Measurements from ENCODE around the gene C1QTNF9.

Gene C1QTNF9

GRCh38 chr13:24280720-24281119 lies 28.7 kb upstream of the C1QTNF9 start:
- H3K4me3 ChIP-seq (ENCODE audit: low read depth, low read length): no peak overlapping the region
- TF ChIP-seq CTCF (IDR thresholded peaks at IDR 0.05; ENCODE audit: low read depth, low read length): no peak
- in situ Hi-C loops (cut with HindIII; ENCODE audit: low sequenced_read_pairs): no loop called here
- no peak for DNase-seq (ENCODE audit: low read depth, low spot score)

- no peak for DNase-seq (ENCODE audit: low read depth, low spot score)
- no peak overlapping the region for H3K4me3 ChIP-seq (ENCODE audit: low read depth, low read length)
- no peak for TF ChIP-seq CTCF (IDR thresholded peaks at IDR 0.05; ENCODE audit: low read depth, low read length)
- in situ Hi-C loops (cut with HindIII; ENCODE audit: low sequenced_read_pairs): no loop called here
Observed at GRCh38 chr13:24281188-24282008, 28.0 kb upstream of the C1QTNF9 start.

- in situ Hi-C loops (cut with HindIII; ENCODE audit: low sequenced_read_pairs): no loop called here
- no peak for DNase-seq (ENCODE audit: low read depth, low spot score)
- no peak for TF ChIP-seq CTCF (IDR thresholded peaks at IDR 0.05; ENCODE audit: low read depth, low read length)
- H3K4me3 ChIP-seq (ENCODE audit: low read depth, low read length): no peak overlapping the region
Observed at GRCh38 chr13:24282256-24282655, 27.1 kb upstream of the C1QTNF9 start.

- no peak overlapping the region for H3K4me3 ChIP-seq (ENCODE audit: low read depth, low read length)
- in situ Hi-C loops (cut with HindIII; ENCODE audit: low sequenced_read_pairs): no loop called here
- no peak for TF ChIP-seq CTCF (IDR thresholded peaks at IDR 0.05; ENCODE audit: low read depth, low read length)
- DNase-seq (ENCODE audit: low read depth, low spot score): no peak
Observed at GRCh38 chr13:24284889-24285565, 24.4 kb upstream of the C1QTNF9 start.

GRCh38 chr13:24286624-24287023 lies 22.8 kb upstream of the C1QTNF9 start:
- no peak for TF ChIP-seq CTCF (IDR thresholded peaks at IDR 0.05; ENCODE audit: low read depth, low read length)
- no peak for DNase-seq (ENCODE audit: low read depth, low spot score)
- in situ Hi-C loops (cut with HindIII; ENCODE audit: low sequenced_read_pairs): no loop called here
- no peak overlapping the region for H3K4me3 ChIP-seq (ENCODE audit: low read depth, low read length)

- no peak for DNase-seq (ENCODE audit: low read depth, low spot score)
- in situ Hi-C loops (cut with HindIII; ENCODE audit: low sequenced_read_pairs): no loop called here
- no peak for TF ChIP-seq CTCF (IDR thresholded peaks at IDR 0.05; ENCODE audit: low read depth, low read length)
- no peak overlapping the region for H3K4me3 ChIP-seq (ENCODE audit: low read depth, low read length)
Observed at GRCh38 chr13:24287748-24288287, 21.6 kb upstream of the C1QTNF9 start.

Data from astrocyte of the spinal cord (primary cell).